Motor neuron (in vitro differentiated cells): ENCODE measurements around the gene GPR89B. TPM values are rescaled to one million over a fixed set of nuclear protein-coding genes. Genes with fewer than 3 reads are reported as not detected.
"Not testable (repeated sequence)": the region's sequence is repeated elsewhere in the genome, so short reads cannot be mapped to it uniquely, and the experiment has no call there.

Source experiments
- ATAC-seq, 8 experiments: fragments of 200-7000 bp; cut with Tn5 transposase; replicated peaks in 6 of 8; 2 replicates each; pipeline ENCODE4 v1.8.0; 2021; ENCODE audit warnings: mild to moderate bottlenecking in 8 of 8, moderate library complexity in 8 of 8
- H3K27ac ChIP-seq, 2 donors: fragments of 250-450 bp; sonication (Bioruptor Pico); 2 replicates each; pipeline ENCODE4 v1.9.0; 2021; ENCODE audit warnings: antibody characterized with exemption in 2 of 2, mild to moderate bottlenecking in 2 of 2, moderate library complexity in 1 of 2
- H3K4me1 ChIP-seq, 2 donors: fragments of 250-450 bp; sonication (Bioruptor Pico); replicated peaks in 1 of 2; 2 replicates each; pipeline ENCODE4 v1.6.1; 2021; ENCODE audit warnings: antibody characterized with exemption in 2 of 2, mild to moderate bottlenecking in 2 of 2, moderate library complexity in 1 of 2
- H3K4me3 ChIP-seq, 5 donors: fragments of 250-450 bp; sonication (Bioruptor Pico); 2 replicates each; pipeline ENCODE4 v1.9.0; 2021; ENCODE audit warnings: antibody characterized with exemption in 5 of 5, mild to moderate bottlenecking in 5 of 5, moderate library complexity in 4 of 5
- WGBS, 10 experiments: fragments of 450-650 bp; shearing (Covaris generic); methylation state at CpG; one replicate each; pipeline ENCODE4 v1.0.0; 2022; 5-methylcytosine and 5-hydroxymethylcytosine counted together
- in situ Hi-C, 9 experiments: fragments of 400-800 bp; cut with MboI; loops; one replicate each; pipeline ENCODE4 v1.15.0; 2021; ENCODE audit warnings: low sequenced_read_pairs in 9 of 9, low pct_unique_long_range_greater_than_20kb in 2 of 9; ENCODE audit not compliant: unreplicated experiment in 9 of 9
- total RNA-seq, 8 experiments: library from RNA; unstranded; fragments of 300-600 nt; gene quantifications; 2 replicates each; pipeline versions ENCODE4 v1.2.3 to v1.2.4, GENCODE V29; 2022

Gene GPR89B
- total RNA-seq, 8 experiments from 2014 or later = 15.9 to 28.1 (median 23.2) TPM

DNA sequence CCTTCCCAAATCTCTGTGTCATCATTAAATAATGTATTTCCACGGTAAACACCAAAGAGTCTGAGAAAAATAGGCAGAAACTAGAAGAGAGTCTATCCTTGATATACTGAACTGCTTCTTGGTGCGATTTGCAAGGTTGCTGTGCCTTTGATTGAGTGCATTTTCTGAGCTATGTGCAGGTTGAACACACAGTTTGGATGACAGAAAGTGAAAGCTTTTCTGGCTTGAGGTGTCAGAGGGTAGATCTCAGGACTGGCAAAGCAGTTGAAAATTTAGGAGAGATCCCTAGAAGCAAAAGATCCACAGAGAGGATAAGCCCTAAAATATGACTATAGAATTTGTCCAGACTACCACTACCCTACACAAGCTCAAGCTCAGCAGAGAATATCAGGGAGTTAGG, 31.5 kb downstream of the GPR89B start:
- H3K4me3 ChIP-seq, in situ Hi-C loops, H3K4me1 ChIP-seq, ATAC-seq, H3K27ac ChIP-seq: not testable (repeated sequence)
- WGBS, 10 experiments = 83 to 100% methylated on average over 1 to 2 of the region's 2 CpGs; no CpG with 5 or more reads in 8 of the 10 experiments

GRCh38 chr1:147964575-147964974, 36.4 kb downstream of the GPR89B start:
- ATAC-seq, H3K4me1 ChIP-seq, H3K27ac ChIP-seq, in situ Hi-C loops, H3K4me3 ChIP-seq: not testable (repeated sequence)
- no CpG with 5 or more reads among the region's 1 CpG for WGBS, 10 experiments

DNA sequence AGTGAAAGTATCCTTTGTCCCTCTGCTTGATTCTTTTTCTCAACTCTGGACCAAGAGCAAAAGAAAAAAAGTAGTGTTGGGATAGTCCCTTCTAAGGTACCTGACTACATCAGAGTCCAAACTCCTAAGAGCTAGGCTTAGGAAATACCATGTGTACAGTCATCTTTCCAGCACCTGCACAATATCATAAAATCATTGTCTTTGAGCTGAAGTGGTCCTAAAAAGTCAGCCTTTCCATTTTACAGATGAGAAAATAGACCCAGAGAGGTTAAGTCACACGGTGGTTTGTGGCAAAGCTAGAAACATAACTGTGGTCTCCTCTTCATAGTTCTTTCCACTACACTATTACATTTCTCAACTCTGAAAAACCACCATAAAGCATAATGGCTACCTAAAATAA, 38.4 kb downstream of the GPR89B start:
- H3K4me1 ChIP-seq, H3K4me3 ChIP-seq, H3K27ac ChIP-seq, in situ Hi-C loops, ATAC-seq: not testable (repeated sequence)
- WGBS, 10 experiments = no CpG with 5 or more reads among the region's 1 CpG

DNA sequence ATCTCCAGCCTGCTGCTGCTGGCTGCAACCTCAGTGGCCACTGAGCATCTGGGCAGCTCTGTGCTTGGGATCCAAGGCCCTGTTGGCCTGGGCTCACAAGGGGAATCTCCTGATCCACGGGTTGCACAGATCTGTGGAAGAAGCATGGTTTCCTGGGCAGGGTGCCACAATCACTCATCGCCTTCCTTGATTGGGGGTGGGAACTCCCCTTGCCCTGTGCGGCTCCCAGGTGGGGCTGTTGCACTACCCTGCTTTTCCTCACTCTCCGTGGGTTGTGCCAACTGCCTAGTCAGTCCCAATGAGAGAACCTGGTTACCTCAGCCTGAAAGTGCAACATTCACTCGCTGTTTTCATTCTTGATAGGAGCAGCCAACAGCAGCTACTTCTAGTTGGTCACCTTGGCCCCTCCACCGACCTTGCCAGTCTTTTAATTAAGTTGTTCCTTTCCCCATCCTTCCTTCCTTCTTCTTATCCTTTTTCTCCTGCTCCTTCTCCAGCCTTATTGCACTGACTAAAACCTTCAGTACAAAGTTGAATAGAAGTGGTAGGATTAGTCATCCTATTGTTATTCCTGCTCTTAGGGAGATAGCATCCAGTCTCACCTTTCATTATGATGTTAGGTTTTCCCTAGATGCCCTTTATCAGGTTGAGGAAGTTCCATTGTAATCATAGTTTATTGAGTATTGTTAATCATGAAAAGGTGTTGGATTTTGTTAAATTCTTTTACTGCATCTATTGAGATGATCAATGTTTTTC, 50.9 kb downstream of the GPR89B start:
- ATAC-seq, H3K4me3 ChIP-seq, H3K4me1 ChIP-seq, in situ Hi-C loops, H3K27ac ChIP-seq: not testable (repeated sequence)
- 80 to 86% methylated on average over 1 of the region's 6 CpGs; no CpG with 5 or more reads in 8 of the 10 experiments for WGBS, 10 experiments

DNA sequence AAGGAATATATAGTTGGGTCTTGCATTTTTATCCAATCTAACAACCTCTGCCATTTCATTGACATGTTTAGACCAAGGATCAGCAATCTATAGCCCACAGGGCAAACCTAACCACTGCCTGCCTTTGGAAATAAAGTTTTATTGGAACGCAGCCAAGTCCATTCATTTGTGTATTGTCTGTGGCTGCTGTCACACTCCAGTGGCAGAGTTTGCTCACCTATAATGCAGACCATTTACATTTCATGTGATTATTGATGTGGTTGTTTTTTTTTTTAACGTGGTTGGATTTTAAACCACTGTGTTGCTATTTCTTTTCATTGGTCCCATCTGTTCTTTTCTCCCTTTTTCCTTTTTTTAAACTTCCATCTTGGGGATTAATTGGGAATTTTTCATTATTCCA, 57.2 kb downstream of the GPR89B start:
- H3K27ac ChIP-seq, H3K4me1 ChIP-seq, in situ Hi-C loops, H3K4me3 ChIP-seq, ATAC-seq: not testable (repeated sequence)
- 63 to 100% (median 83%) methylated on average over 1 of the region's 2 CpGs; no CpG with 5 or more reads in 3 of the 10 experiments for WGBS, 10 experiments

GRCh38 chr1:147987893-147988292, 59.7 kb downstream of the GPR89B start:
- H3K4me1 ChIP-seq, ATAC-seq, H3K27ac ChIP-seq, H3K4me3 ChIP-seq, in situ Hi-C loops: not testable (repeated sequence)
- no CpG with 5 or more reads among the region's 3 CpGs for WGBS, 10 experiments

DNA sequence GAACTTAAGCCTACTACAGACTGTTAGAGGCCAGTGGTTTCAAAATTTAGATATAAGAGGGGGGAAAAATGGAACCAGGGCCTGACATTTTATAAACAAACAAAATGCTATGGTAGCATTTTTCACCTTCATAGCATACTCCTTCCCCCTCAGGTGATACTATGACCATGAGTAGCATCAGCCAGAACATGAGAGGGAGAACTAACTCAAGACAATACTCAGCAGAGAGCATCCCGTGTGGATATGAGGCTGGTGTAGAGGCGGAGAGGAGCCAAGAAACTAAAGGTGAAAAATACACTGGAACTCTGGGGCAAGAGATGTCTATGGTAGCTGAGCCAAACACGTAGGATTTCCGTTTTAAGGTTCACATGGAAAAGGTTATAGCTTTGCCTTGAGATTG, 64.7 kb downstream of the GPR89B start:
- H3K4me3 ChIP-seq, H3K27ac ChIP-seq, in situ Hi-C loops, H3K4me1 ChIP-seq, ATAC-seq: not testable (repeated sequence)
- 100% methylated on average over 1 to 2 of the region's 4 CpGs; no CpG with 5 or more reads in 8 of the 10 experiments for WGBS, 10 experiments

- H3K4me3 ChIP-seq, H3K4me1 ChIP-seq, in situ Hi-C loops, H3K27ac ChIP-seq, ATAC-seq: not testable (repeated sequence)
- 91 to 100% (median 96%) methylated on average over 1 to 3 of the region's 4 CpGs; no CpG with 5 or more reads in 6 of the 10 experiments for WGBS, 10 experiments
Observed at GRCh38 chr1:147993400-147993799, 65.2 kb downstream of the GPR89B start.

DNA sequence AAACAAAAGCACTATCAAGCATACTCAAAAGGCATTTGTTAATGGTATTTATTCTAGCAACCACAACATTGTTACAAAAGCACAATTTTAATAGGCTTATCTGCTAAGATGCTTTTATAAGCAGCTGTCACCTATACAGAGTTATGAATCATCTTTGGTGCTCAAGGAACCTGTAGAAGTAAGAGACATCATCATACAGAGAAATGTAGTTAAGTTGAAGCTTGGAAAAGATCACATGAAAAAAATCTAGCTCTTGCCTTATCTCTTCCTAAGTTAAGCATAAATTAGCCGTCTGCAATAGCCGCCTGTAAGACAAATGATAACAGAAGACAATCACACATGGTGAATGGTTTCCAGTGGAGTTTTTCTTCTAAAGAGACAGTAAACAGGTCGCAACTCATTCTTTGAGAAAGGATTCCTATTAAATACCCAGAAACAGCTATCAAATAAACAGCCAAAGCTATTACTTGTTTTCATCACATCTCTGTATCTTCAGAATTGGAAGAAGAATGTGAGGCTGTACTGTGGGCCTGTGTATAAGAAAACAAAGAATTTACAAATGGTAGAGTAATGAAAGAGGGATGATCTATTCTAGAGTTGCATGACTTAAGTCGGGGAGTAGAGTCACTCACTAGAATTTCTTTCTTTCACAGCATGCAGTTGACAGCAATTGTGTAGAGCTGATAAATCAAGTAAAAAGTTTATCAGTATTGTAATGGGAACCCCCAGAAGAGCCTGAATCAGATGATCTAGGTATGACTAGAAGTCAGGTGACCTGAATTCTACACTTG, 65.8 kb downstream of the GPR89B start:
- H3K4me1 ChIP-seq, H3K27ac ChIP-seq, H3K4me3 ChIP-seq, in situ Hi-C loops: not testable (repeated sequence)
- no CpG with 5 or more reads among the region's 4 CpGs for WGBS, 10 experiments
- peak in 5 of 8 experiments; percentile 45 to 97 (median 67) for ATAC-seq

DNA sequence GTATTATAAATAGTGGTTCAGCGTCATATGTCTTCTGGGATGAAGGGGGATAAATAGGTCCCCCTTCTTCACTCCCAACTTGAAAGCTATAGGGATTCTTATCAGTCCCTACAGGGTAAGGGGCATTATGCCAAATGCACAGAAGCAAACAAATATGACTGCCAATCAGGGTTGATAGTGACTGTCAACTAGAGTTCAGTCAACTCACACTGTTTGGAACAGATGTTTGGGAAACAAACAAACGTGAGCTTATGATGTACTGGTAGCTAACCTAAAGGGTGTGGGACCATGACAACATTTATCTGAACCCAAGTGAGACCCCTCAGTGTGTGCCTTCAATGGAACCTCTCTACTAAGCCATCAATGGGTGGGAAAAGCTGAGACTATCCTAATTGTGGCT, 67.9 kb downstream of the GPR89B start:
- H3K4me1 ChIP-seq, H3K27ac ChIP-seq, H3K4me3 ChIP-seq, ATAC-seq, in situ Hi-C loops: not testable (repeated sequence)
- 100% methylated on average over 1 of the region's 2 CpGs; no CpG with 5 or more reads in 9 of the 10 experiments for WGBS, 10 experiments

- H3K27ac ChIP-seq, H3K4me1 ChIP-seq, in situ Hi-C loops, H3K4me3 ChIP-seq, ATAC-seq: not testable (repeated sequence)
- WGBS, 10 experiments = no CpG with 5 or more reads among the region's 4 CpGs
Observed at GRCh38 chr1:148007724-148008123, 79.5 kb downstream of the GPR89B start.

DNA sequence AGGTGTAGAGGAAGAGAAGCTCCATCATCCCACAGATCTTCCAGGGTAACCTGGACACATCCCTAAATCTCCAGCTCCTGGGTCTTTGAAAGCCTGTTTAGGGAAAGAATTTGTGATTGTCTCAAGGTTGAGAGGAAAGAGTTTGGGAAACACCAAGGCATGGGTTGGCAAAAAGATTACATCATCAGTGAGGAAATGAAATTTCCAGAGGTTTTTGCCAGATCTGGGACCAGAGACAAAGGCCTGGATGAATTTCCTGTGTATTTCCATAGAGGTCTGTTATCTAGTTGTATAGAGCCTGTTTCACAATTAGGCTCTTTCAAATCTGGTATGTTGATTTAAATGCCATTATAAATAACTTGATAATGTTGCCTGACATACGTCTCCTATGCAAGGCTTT, 82.3 kb downstream of the GPR89B start:
- Histone ChIP-seq H3K27ac (no peak overlapping the region), H3K4me1 (no peaks in the 10 kb centered on the region), H3K4me3 (no peak overlapping the region)
- in situ Hi-C loops = no loop called here
- WGBS, 10 experiments = 60 to 100% (median 86%) methylated on average over 1 of the region's 1 CpG; no CpG with 5 or more reads in 3 of the 10 experiments
- no peak for ATAC-seq
